GM18499 (cell line): Measurements from ENCODE around the gene ITGB5.
"Not testable (repeated sequence)": the region's sequence is repeated elsewhere in the genome, so short reads cannot be mapped to it uniquely, and the experiment has no call there.

Source experiments
- ATAC-seq: cut with Tn5 transposase; IDR thresholded peaks from one replicate; pipeline ENCODE4 v1.9.1; 2021; ENCODE audit warnings: moderate number of reproducible peaks; ENCODE audit not compliant: insufficient read depth, unreplicated experiment

Gene ITGB5

DNA sequence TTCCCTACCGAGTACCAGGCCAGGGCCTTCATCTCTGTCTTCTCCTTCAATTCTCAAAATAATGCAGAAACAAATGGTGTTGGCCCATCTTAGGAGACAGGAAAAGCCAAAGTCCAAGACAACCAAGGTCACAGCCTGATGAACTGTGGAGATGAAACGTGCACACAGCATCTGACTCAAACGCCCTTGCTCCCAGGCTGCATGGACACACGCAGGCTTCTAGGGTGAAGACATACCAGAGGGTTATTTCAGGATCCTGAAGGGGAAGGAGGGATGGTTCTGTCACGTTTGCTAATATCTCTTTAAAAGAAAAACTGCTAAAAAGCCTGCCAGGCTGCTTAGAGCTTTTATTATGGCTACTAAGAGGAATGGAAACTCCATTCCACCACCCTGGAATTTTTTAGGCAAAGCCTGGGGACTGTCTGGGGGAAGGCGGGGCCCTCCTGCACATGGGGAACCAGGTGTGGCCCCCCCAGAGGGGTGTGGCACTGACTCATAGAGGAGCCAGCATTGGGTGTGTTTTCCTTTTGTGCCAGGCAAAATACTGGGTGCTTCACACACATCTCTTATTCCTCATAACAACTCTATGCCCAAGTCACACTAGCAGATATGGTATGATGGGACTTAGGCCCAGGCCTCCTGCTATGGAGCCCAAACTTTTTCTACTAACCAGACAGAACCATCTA lies 94.0 kb downstream of the ITGB5 start:
- no peak for ATAC-seq

DNA sequence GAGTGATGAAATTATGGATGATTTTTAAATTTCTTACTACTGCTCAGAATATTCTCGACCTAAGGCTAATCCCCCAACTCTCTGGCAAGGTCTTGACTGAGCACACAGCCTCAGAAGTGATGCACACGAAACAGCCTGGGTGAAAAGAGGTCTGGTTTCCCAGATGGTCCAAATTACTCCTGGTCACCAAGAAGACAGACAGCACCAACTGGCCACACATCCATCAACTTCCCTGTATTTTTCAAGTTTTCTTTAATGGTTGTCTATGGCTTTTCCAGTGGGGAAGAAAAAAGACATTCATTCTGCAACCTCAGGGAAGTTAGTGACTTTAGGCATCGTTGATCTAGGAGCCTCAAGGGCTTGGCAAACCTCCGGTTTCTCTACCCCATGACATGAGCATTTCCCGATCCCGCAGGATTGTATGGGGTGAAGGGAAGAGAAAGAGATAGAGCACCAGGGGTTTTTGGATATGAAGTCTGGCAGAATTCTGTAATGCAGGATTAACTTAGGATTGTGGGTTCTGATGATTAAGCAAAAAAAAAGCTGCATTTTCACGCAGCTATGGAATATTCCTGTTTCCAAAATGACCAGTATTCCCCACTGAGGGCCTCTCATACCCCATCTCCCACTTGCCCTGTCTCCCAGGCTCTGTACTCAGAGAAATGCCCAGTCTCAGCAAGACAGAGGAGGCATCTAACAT lies 94.7 kb downstream of the ITGB5 start:
- no peak for ATAC-seq

GRCh38 chr3:124791639-124792151 lies 95.5 kb downstream of the ITGB5 start:
- no peak for ATAC-seq

GRCh38 chr3:124791142-124791541 lies 96.0 kb downstream of the ITGB5 start:
- ATAC-seq = no peak

- ATAC-seq = not testable (repeated sequence)
Observed at GRCh38 chr3:124789103-124789502, 98.1 kb downstream of the ITGB5 start.

DNA sequence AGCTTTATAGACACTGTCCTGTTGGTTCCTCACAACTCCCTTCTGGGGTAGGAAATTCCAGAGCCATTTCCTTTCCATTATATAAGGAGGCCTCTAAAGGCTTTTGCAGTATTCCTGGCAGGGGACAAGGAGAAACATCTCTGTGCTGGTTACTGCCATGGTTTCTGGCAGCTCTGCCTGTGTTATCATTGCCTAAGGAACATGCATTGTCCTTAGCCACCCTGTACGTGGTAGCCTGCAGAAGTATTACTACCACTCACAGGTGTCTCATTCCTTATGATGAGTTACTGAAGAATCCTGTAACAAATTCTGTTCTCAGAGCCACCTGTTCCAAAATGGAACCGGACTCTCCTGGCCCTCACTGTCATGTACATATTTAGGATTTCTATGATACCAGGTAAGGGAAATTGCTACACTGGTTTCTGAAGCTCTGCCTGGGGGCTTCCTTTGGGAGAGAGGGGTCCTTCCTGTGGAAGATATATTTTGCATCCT lies 98.9 kb downstream of the ITGB5 start:
- no peak for ATAC-seq

- ATAC-seq = no peak
Observed at GRCh38 chr3:124787476-124788195, 99.5 kb downstream of the ITGB5 start.

DNA sequence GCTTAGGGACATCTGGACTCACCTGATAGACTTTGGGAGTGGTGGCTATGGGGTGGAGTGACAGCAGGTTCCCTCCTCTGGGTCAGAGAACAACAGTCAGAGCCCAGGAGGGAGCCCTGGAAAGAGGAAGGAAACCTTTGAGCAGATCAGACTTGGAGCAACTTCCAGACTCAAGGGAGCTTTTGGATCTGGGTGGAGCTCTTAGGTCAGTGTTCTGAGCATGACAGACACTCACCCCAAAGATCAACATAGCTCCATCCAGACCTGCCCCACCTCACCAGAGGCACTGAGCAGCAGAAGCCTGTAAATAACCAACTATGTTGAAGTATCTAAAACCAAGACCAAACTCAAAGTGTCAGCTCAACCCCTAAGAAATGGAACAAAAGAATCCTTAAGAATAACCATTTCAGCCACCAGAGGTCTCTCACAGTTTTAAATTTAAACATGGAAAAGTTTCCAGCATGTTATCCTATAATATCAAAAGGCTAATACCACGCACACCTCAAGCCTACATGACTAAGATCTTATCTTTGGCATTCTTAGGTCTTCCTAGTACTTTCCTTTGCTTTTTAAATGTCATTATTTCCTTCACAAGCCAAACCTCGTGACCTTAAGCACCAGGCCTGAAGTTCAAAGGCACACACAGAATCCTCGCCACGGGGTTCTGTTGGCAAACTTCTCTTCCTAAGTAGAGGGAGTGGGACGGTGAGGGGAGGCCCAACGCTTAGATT lies 100.5 kb downstream of the ITGB5 start:
- no peak for ATAC-seq

- no peak for ATAC-seq
Observed at GRCh38 chr3:124785973-124786372, 101.2 kb downstream of the ITGB5 start.

- ATAC-seq = no peak
Observed at GRCh38 chr3:124784686-124785382, 102.3 kb downstream of the ITGB5 start.

GRCh38 chr3:124783696-124784095 lies 103.5 kb downstream of the ITGB5 start:
- ATAC-seq = no peak

GRCh38 chr3:124782377-124782712 lies 104.8 kb downstream of the ITGB5 start:
- not testable (repeated sequence) for ATAC-seq

- ATAC-seq = no peak
Observed at GRCh38 chr3:124781476-124782376, 105.4 kb downstream of the ITGB5 start.

DNA sequence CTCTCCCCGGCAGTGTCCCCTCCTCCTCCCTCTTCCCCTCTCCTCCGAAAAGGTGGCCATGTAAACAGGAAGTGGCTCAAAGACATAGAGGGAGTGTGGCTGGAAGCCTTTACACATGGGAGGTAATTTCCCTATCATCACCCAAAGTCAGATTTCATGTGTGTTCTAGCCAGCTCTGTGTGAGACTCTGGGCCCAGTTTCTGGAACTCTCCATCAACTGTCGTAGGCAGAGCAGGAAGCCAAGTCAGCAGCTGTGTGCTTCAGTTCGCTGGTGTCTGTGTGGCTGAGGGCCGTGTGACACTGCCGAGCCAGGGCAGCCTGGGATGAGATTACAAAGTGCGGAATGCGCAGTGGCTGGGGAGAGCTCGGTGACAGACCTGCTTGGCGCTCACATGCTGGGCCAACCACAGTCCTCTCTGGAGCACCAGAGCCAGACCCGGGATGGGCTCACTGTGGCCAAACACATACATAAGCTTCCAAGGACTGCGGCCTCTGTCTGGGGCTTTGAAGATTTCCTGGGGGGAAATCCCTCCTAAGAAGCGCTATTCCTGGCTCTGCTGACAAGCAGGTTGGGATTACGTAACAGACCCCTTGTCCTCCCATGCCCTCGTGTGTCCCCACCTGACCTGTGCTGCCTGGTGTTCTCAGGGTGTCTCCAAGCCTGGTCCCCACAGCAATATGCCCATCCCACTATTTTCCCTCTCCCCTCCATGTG lies 106.2 kb downstream of the ITGB5 start:
- no peak for ATAC-seq

DNA sequence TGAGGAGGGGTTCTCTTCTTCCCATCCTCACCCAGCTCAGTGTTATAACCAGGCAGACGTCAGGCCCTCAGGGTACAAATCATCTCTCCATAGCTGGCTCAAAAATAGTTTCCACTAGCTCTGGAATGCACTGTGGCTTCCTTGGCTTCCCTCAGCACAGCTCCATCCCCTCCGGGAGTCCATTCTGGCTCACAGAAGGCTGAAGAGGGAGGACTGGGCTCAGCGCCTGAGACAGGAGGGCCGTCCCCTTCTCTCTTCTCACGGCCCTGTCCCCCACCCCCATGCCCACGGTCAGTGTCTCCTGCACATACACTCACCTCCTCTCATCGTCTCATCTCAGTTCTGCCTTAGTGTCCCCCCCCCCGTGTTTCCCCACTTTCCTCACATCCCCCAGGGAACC lies 106.8 kb downstream of the ITGB5 start:
- no peak for ATAC-seq

GRCh38 chr3:124779751-124780191 lies 107.4 kb downstream of the ITGB5 start:
- no peak for ATAC-seq

DNA sequence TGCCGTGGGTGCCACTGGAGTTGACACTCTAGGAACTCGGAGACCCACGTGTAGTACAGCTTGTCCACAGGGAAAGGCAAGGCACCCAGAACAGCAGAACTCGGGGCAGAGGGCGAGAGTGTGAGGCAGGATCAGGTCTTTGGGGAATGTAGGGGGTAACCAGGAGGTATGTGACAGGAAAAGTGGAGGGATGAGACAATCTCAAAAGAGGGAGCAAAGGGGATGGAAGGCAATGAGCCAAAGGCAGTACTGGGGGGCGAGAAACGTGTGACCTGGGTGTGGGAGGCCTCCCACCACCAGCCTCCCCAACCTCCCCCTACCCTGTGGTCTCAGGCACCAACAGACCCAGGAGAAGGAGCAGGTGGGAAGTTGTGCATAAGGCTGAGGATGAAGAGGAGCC lies 108.0 kb downstream of the ITGB5 start:
- no peak for ATAC-seq

DNA sequence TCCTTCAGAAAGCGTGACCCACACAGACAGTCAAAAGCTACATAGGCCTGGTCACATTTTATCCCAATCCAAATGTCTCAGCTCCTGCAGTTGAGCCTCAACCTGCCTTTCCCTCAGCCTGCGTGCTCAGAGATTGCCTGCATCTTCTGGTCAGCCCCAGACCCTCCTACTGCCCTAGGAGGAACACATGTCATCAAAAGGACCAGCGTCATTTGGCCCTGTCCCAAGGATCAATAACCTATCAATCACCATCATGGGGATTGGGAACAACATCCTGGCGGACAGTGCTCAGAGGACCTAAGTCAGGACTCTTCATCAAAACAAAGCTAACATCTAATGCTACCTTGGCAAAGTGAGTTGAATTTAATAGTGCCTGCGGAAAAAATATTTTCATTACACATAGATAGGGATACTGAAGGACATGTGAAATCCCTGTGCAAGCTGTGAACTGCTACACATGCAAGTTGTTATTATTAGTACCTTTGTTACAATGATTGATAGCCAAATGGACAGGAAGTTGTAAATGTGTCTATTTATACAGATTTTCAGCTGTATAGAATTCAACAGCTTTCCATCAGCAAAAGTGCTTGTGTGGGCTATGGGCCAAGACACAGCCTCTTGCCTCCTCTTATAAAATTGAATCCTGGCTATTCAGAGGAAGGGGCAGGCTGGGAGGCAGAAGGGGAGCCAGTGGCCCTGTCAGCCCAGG lies 109.2 kb downstream of the ITGB5 start:
- no peak for ATAC-seq
